Stimulated activated CD4-positive, alpha-beta T cell treated with anti-CD3 and anti-CD28 coated beads, Interleukin-4, amount 100 ng/mL, for 4 hours (primary cell): ENCODE measurements around the gene HSH2D.
"Not testable (repeated sequence)": the region's sequence is repeated elsewhere in the genome, so short reads cannot be mapped to it uniquely, and the experiment has no call there.

Experiments
- DNase-seq, 2 experiments: peaks; one replicate each; pipeline ENCODE4 v3.0.0-alpha.2; 2020

HSH2D gene

GRCh38 chr19:16143399-16144215 is at the start of gene HSH2D:
Gene HSH2D (plus strand): TSS chr19:16143685. CDS start chr19:16148751, 5,066 bp downstream.
- peak; percentile 66 to 86 for DNase-seq

GRCh38 chr19:16094360-16095070 is 49.0 kb upstream of the HSH2D start:
- no peak for DNase-seq

GRCh38 chr19:16095071-16095571 is 48.4 kb upstream of the HSH2D start:
- DNase-seq: no peak

GRCh38 chr19:16096280-16096855 is 47.1 kb upstream of the HSH2D start:
- no peak for DNase-seq

- DNase-seq: no peak
Observed at GRCh38 chr19:16098416-16098768, 45.1 kb upstream of the HSH2D start.

GRCh38 chr19:16098821-16099220 is 44.7 kb upstream of the HSH2D start:
- no peak for DNase-seq

GRCh38 chr19:16099314-16099965 is 44.0 kb upstream of the HSH2D start:
- DNase-seq: not testable (repeated sequence)

- no peak for DNase-seq
Observed at GRCh38 chr19:16100524-16100923, 43.0 kb upstream of the HSH2D start.

- DNase-seq: no peak
Observed at GRCh38 chr19:16104722-16105121, 38.8 kb upstream of the HSH2D start.

GRCh38 chr19:16106121-16106520 is 37.4 kb upstream of the HSH2D start:
- no peak for DNase-seq

GRCh38 chr19:16111160-16111908 is 32.2 kb upstream of the HSH2D start, which contains the start of gene RAB8A:
Gene RAB8A (plus strand): TSS chr19:16111889. CDS start chr19:16111902, 13 bp downstream.
- peak; percentile 97 to 99 for DNase-seq

GRCh38 chr19:16111909-16112752 is 31.4 kb upstream of the HSH2D start:
- DNase-seq: no peak

GRCh38 chr19:16112778-16113177 is 30.7 kb upstream of the HSH2D start:
- no peak for DNase-seq

GRCh38 chr19:16113727-16114126 is 29.8 kb upstream of the HSH2D start:
- DNase-seq: no peak

GRCh38 chr19:16115301-16116039 is 28.0 kb upstream of the HSH2D start:
- no peak for DNase-seq

- no peak for DNase-seq
Observed at GRCh38 chr19:16116067-16116466, 27.4 kb upstream of the HSH2D start.

- no peak for DNase-seq
Observed at GRCh38 chr19:16117594-16118033, 25.9 kb upstream of the HSH2D start.

- peak in 1 of 2 experiments; percentile 34 for DNase-seq
Observed at GRCh38 chr19:16118489-16119033, 24.9 kb upstream of the HSH2D start.

GRCh38 chr19:16119075-16119857 is 24.2 kb upstream of the HSH2D start:
- DNase-seq: peak in 1 of 2 experiments; percentile 9
